K562 (cell line): ENCODE measurements around the gene OTOGL. TPM values are rescaled to one million over a fixed set of nuclear protein-coding genes. Genes with fewer than 3 reads are reported as not detected.

Source experiments
- ATAC-seq: fragments of 200-7000 bp; cut with Tn5 transposase; 3 replicates; pipeline ENCODE4 v1.9.1; 2020; ENCODE audit warnings: moderate library complexity
- BruUV-seq: library from RNA; stranded (reverse); fragments of 400-500 nt; replicated peaks from 2 replicates; lab custom pipeline; 2021; lab: Mats Ljungman, UMichigan
- CTCF ChIA-PET: fragments of 300-600 bp; formaldehyde crosslinking; extraction: SDS; loops from one replicate; lab custom pipeline; 2021; ENCODE audit warnings: low intra/inter-chr PET ratio; lab: Yijun Ruan, JAX
- POLR2A ChIA-PET: fragments of 300-600, 350-650 bp; sonication (Branson Sonifier 250); formaldehyde crosslinking; extraction: SDS; loops from one replicate; lab custom pipeline; 2021; ENCODE audit warnings: antibody characterized with exemption, inconsistent platforms; lab: Yijun Ruan, JAX
- DNase-seq, 4 experiments: peaks; one replicate each; pipeline versions ENCODE4 v3.0.0 to v3.0.0-alpha.2; 2011 to 2018; ENCODE audit warnings: low spot score in 3 of 4, mixed read lengths in 3 of 4; ENCODE audit errors: extremely low read depth in 1 of 4
- FAIRE-seq: peaks from 2 replicates; lab custom pipeline; 2011; peaks lifted over from hg19 to GRCh38; lab: Jason Lieb, UNC
- H2AFZ ChIP-seq: 2 replicates; pipeline ENCODE4 v1.6.0; 2011; ENCODE audit warnings: low read depth, low read length, control low read depth, inconsistent platforms
- H3K27ac ChIP-seq: fragments of 200-600 bp; 3 replicates; pipeline ENCODE4 v1.8.0; 2011; ENCODE audit warnings: low read depth, mild to moderate bottlenecking, control low read depth, inconsistent platforms, low read length, moderate library complexity, mixed read lengths; ENCODE audit errors: extremely low read depth
- H3K27me3 ChIP-seq, 2 experiments: fragments of 300-600 bp in 1 of 2; 2 replicates in 1 of 2; 3 replicates in 1 of 2; pipeline versions ENCODE4 v1.6.0 to v1.8.0; 2011; ENCODE audit warnings: inconsistent platforms in 2 of 2, low read length in 2 of 2, mild to moderate bottlenecking in 1 of 2, mixed read lengths in 1 of 2, moderate library complexity in 1 of 2; ENCODE audit not compliant: control insufficient read depth in 2 of 2, insufficient read depth in 2 of 2
- H3K36me3 ChIP-seq: fragments of 300-600 bp; 3 replicates; pipeline ENCODE4 v1.8.0; 2011; ENCODE audit warnings: mild to moderate bottlenecking, low read length, inconsistent platforms; ENCODE audit not compliant: control insufficient read depth, insufficient read depth
- H3K4me1 ChIP-seq, 2 experiments: fragments of 200-600 bp in 1 of 2; replicated peaks in 1 of 2; 2 replicates in 1 of 2; 3 replicates in 1 of 2; pipeline versions ENCODE4 v1.5.1 to v1.8.0; 2011; ENCODE audit warnings: inconsistent platforms in 2 of 2, low read length in 2 of 2, mild to moderate bottlenecking in 1 of 2, mixed read lengths in 1 of 2, moderate library complexity in 1 of 2; ENCODE audit not compliant: control insufficient read depth in 2 of 2, insufficient read depth in 2 of 2
- H3K4me2 ChIP-seq: 2 replicates; pipeline ENCODE4 v1.6.1; 2011; ENCODE audit warnings: low read length, control low read depth, inconsistent platforms, mixed read lengths; ENCODE audit not compliant: insufficient read depth
- H3K4me3 ChIP-seq: fragments of 200-600 bp; sonication (generic), shearing (Covaris generic); 2 replicates; pipeline ENCODE4 v1.5.1; 2016; ENCODE audit warnings: control low read depth, inconsistent platforms
- H3K79me2 ChIP-seq: fragments of 200-600 bp; 3 replicates; pipeline ENCODE4 v1.8.0; 2011; ENCODE audit warnings: low read length, inconsistent platforms; ENCODE audit not compliant: control insufficient read depth, insufficient read depth
- H3K9ac ChIP-seq, 2 experiments: 2 replicates each; pipeline versions ENCODE4 v1.6.0 to v1.6.1; 2011; ENCODE audit warnings: low read depth in 2 of 2, low read length in 2 of 2, control low read depth in 1 of 2, inconsistent platforms in 1 of 2, mild to moderate bottlenecking in 1 of 2, mixed read lengths in 1 of 2; ENCODE audit not compliant: insufficient read depth in 1 of 2
- H3K9me1 ChIP-seq: one replicate; pipeline ENCODE4 v1.6.0; 2011; ENCODE audit warnings: inconsistent platforms, mild to moderate bottlenecking, low read length, moderate library complexity; ENCODE audit not compliant: control insufficient read depth, insufficient read depth
- H3K9me3 ChIP-seq: replicated peaks from 2 replicates; pipeline ENCODE4 v1.5.1; 2011; ENCODE audit warnings: low read depth, low read length, inconsistent platforms; ENCODE audit not compliant: control insufficient read depth, insufficient read depth
- H4K20me1 ChIP-seq: replicated peaks from 2 replicates; pipeline ENCODE4 v1.6.1; 2011; ENCODE audit warnings: low read length, inconsistent platforms, mixed read lengths; ENCODE audit not compliant: control insufficient read depth, insufficient read depth
- CC2D1A ChIP-seq: fragments of 450-650 bp; IDR thresholded peaks from 2 replicates; pipeline ENCODE4 v1.6.1; 2017; ENCODE audit warnings: mild to moderate bottlenecking
- FOSL1 ChIP-seq: fragments of 200-800 bp; sonication (Bioruptor generic); conservative IDR thresholded peaks from 2 replicates; pipeline ENCODE4 v1.6.1; 2016; ENCODE audit warnings: missing genetic modification characterization, missing compliant biosample characterization
- GABPA ChIP-seq: fragments of 200-800 bp; sonication (Bioruptor generic); conservative IDR thresholded peaks from 2 replicates; pipeline ENCODE4 v1.6.1; 2016; ENCODE audit warnings: low read depth, missing genetic modification characterization, missing compliant biosample characterization
- IRF9 ChIP-seq: fragments of 450-650 bp; IDR thresholded peaks from 2 replicates; pipeline ENCODE4 v1.6.1; 2016; ENCODE audit warnings: missing biosample characterization, missing genetic modification characterization
- JUNB ChIP-seq: fragments of 450-650 bp; formaldehyde crosslinking; conservative IDR thresholded peaks from 2 replicates; pipeline ENCODE4 v1.4.0; 2020; ENCODE audit warnings: mild to moderate bottlenecking
- MAFF ChIP-seq: IDR thresholded peaks from 2 replicates; pipeline ENCODE4 v1.6.1; 2012; ENCODE audit warnings: low read length, improper control_type of control experiment
- NCOA6 ChIP-seq: fragments of 450-650 bp; IDR thresholded peaks from 2 replicates; pipeline ENCODE4 v1.6.1; 2017; ENCODE audit warnings: mild to moderate bottlenecking
- NFE2L1 ChIP-seq: fragments of 450-650 bp; IDR thresholded peaks from 2 replicates; pipeline ENCODE4 v1.6.1; 2016; ENCODE audit warnings: missing genetic modification characterization, low read depth, mild to moderate bottlenecking, missing compliant biosample characterization, moderate library complexity, borderline replicate concordance
- POLR2H ChIP-seq: IDR thresholded peaks from 2 replicates; pipeline ENCODE4 v1.6.1; 2016; ENCODE audit warnings: missing genetic modification characterization, low read depth, mild to moderate bottlenecking, control low read depth, missing compliant biosample characterization, moderate library complexity
- PTTG1 ChIP-seq: fragments of 450-650 bp; IDR thresholded peaks from 2 replicates; pipeline ENCODE4 v1.6.1; 2016; ENCODE audit warnings: low read depth, mild to moderate bottlenecking, missing genetic modification characterization, missing compliant biosample characterization
- RBM17 ChIP-seq: fragments of 200-400 bp; formaldehyde crosslinking; IDR thresholded peaks from 2 replicates; pipeline ENCODE4 v1.6.1; 2017; ENCODE audit warnings: low read depth, mild to moderate bottlenecking, low read length, borderline replicate concordance
- SMAD4 ChIP-seq: fragments of 250-450 bp; sonication (Bioruptor Pico); conservative IDR thresholded peaks from 2 replicates; pipeline ENCODE4 v1.8.0; 2021; ENCODE audit warnings: inconsistent platforms, mild to moderate bottlenecking, moderate library complexity
- SNRNP70 ChIP-seq: fragments of 200-400 bp; formaldehyde crosslinking; optimal IDR thresholded peaks from 2 replicates; pipeline ENCODE3; 2017; ENCODE audit warnings: low read depth, low read length
- SRSF3 ChIP-seq: fragments of 200-400 bp; formaldehyde crosslinking; IDR thresholded peaks from 2 replicates; pipeline ENCODE4 v1.6.1; 2016; ENCODE audit warnings: mild to moderate bottlenecking, low read length, moderate library complexity; ENCODE audit not compliant: insufficient read depth
- TAF9B ChIP-seq: fragments of 450-650 bp; IDR thresholded peaks from 2 replicates; pipeline ENCODE4 v1.6.1; 2018; ENCODE audit warnings: mild to moderate bottlenecking; ENCODE audit not compliant: partially characterized antibody
- TCF3 ChIP-seq: sonication (generic); formaldehyde crosslinking; IDR thresholded peaks from 2 replicates; pipeline ENCODE4 v1.4.0; 2020; ENCODE audit warnings: mild to moderate bottlenecking, missing genetic modification reagents
- ZBTB9 ChIP-seq: fragments of 450-650 bp; formaldehyde crosslinking; IDR thresholded peaks from 2 replicates; pipeline ENCODE4 v1.4.0; 2020; ENCODE audit warnings: mild to moderate bottlenecking, moderate library complexity
- ZNF197 ChIP-seq: fragments of 200-800 bp; sonication (Bioruptor generic); IDR thresholded peaks from 2 replicates; pipeline ENCODE4 v1.6.1; 2016; ENCODE audit warnings: low read depth, missing genetic modification characterization, missing compliant biosample characterization
- ZNF449 ChIP-seq: fragments of 250-450 bp; sonication (Bioruptor Pico); IDR thresholded peaks from 2 replicates; pipeline ENCODE4 v1.8.0; 2022; ENCODE audit warnings: moderate library complexity, mild to moderate bottlenecking, inconsistent platforms
- WGBS: fragments of 100-300 bp; shearing (Covaris generic); methylation state at CpG from one replicate; pipeline ENCODE4 v1.1.6; 2016; ENCODE audit warnings: low coverage, mixed read lengths; ENCODE audit not compliant: insufficient coverage; ENCODE audit errors: missing lambda C conversion rate; 5-methylcytosine and 5-hydroxymethylcytosine counted together
- in situ Hi-C: fragments of 300-500 bp; cut with MboI; formaldehyde crosslinking; loops from 4 replicates; pipeline ENCODE4 v1.15.0; 2018; ENCODE audit warnings: inconsistent platforms, mixed read lengths
- intact Hi-C: fragments of 100-400 bp; cut with micrococcal nuclease; formaldehyde crosslinking; loops from 2 replicates; pipeline ENCODE4 v1.14.2; 2022
- polyA plus RNA-seq, 8 experiments: library from polyadenylated mRNA; depleted of rRNA in 4 of 8; stranded (reverse) in 5 of 8; unstranded in 3 of 8; fragments of >200 nt; fragmentation: Nextera tagmentation in 2 of 8; fragmentation: Illumina TruSeq in 1 of 8; extraction: Ambion mirVana in 2 of 8; extraction: Trizol in 1 of 8; gene quantifications; 2 replicates each; pipeline versions ENCODE4 v1.2.1 to v1.2.3, GENCODE V29; 2011 to 2014; ENCODE audit warnings: inconsistent platforms in 1 of 8, missing spikeins in 1 of 8
- total RNA-seq, 7 experiments: library from RNA; depleted of rRNA in 6 of 7; stranded (reverse); fragments of >200 nt in 6 of 7; fragmentation: Illumina TruSeq in 2 of 7; extraction: Trizol in 2 of 7; gene quantifications; 2 replicates each; pipeline versions ENCODE4 v1.2.1 to v1.2.3, GENCODE V29; 2011 to 2021; ENCODE audit warnings: low replicate concordance in 1 of 7

Gene OTOGL
- total and polyA plus RNA-seq, 9 of the 15 experiments (the other 6 are each of a cell fraction or from before 2014, with no cell fraction given), result 0.02 to 0.03 TPM; not detected in 7

GRCh38 chr12:80186727-80187217, 87.4 kb downstream of the OTOGL start:
- H2AFZ ChIP-seq, result peak overlapping the region; percentile 71
- no peaks in the 10 kb centered on the region for H3K27me3 ChIP-seq
- no peaks in the 10 kb centered on the region for H4K20me1 ChIP-seq
- DNase-seq (peak; percentile 8 to 69 (median 30)), ATAC-seq (peak; percentile 95), FAIRE-seq (peak; percentile 84)
- H3K36me3 ChIP-seq, result no peaks in the 10 kb centered on the region
- no TSS peak for BruUV-seq
- no peaks in the 10 kb centered on the region for H3K9me1 ChIP-seq
- no peak overlapping the region for H3K4me3 ChIP-seq
- no peaks in the 10 kb centered on the region for H3K4me1 ChIP-seq
- H3K9me3 ChIP-seq, result no peaks in the 10 kb centered on the region
- WGBS, result 0% methylated on average over 2 of the region's 2 CpGs
- ChIA-PET CTCF (interaction anchor here (1.7 kb wide), 1 partner anchor 300 kb away, joined by 4 read pairs; no protein-coding TSS in a partner anchor), POLR2A (interaction anchor here (0.5 kb wide), 1 partner anchor 615 kb away, joined by 4 read pairs; no protein-coding TSS in a partner anchor)
- H3K27ac ChIP-seq, result no peak overlapping the region
- 0 out of 2 replicates have a peak overlapping the region, but pooled peaks have one; percentile 1 for H3K4me2 ChIP-seq
- intact Hi-C loops, result loop anchor here (5.0 to 10.0 kb wide), 2 partner anchors 302 to 639 kb away; no protein-coding TSS in a partner anchor
- H3K79me2 ChIP-seq, result no peaks in the 10 kb centered on the region
- H3K9ac ChIP-seq, result no peak overlapping the region
- in situ Hi-C loops, result no loop called here
- TF ChIP-seq ZNF449 (CRISPR knock-in tag) (no peak), NFE2L1 (tag) (0 out of 2 replicates have a peak, but pooled peaks have one; percentile 29), ZNF197 (CRISPR knock-in tag) (no peak), NCOA6 (no peak), SRSF3 (no peak), MAFF (peak; percentile 43; the same call in 1 of the 2 replicates), SNRNP70 (no peak), CC2D1A (no peak), PTTG1 (no peak), ZBTB9 (CRISPR knock-in tag) (no peak), TCF3 (CRISPR knock-in tag) (no peak), RBM17 (no peak), POLR2H (tag) (no peak), JUNB (CRISPR knock-in tag) (peak; percentile 88), TAF9B (no peak), SMAD4 (CRISPR knock-in tag) (no peak), GABPA (tag) (peak; percentile 59), IRF9 (tag) (no peak), FOSL1 (tag) (peak; percentile 91)
